H54 (cell line): ENCODE measurements around the gene AR.

ENCODE experiments used
- DNase-seq: peaks from one replicate; pipeline ENCODE4 v3.0.0; 2011; ENCODE audit warnings: low spot score, mixed read lengths; ENCODE audit not compliant: insufficient read length
- FAIRE-seq: peaks from 3 replicates; lab custom pipeline; 2011; peaks lifted over from hg19 to GRCh38; lab: Jason Lieb, UNC
- POLR2A ChIP-seq: IDR thresholded peaks from 2 replicates; pipeline ENCODE4 v1.6.1; 2011; ENCODE audit warnings: low read depth, mild to moderate bottlenecking, low read length

The AR gene

GRCh38 chrX:67749536-67749935 lies 205.7 kb downstream of the AR start:
- DNase-seq (no peak), FAIRE-seq (no peak)
- TF ChIP-seq POLR2A = no peak

DNA sequence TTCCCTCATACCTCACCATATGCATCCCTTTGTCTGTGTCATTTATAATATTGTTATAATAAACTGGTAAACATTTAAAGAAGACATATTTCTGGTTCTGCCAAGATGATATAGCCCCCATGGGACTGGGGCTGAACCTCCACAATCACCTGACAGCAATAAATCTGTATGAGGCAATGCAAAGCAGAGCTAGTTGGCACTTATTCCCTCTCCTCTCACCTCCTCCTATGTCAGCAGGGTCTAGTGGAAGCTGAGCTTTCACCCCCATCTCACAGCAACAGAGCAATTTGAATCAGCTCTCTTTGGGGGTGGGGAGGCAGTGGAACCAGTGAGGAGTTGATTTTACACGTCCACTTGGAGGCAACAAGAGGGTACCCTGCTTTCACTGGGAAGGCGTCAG lies 206.9 kb downstream of the AR start:
- FAIRE-seq = no peak
- no peak for DNase-seq
- no peak for TF ChIP-seq POLR2A

DNA sequence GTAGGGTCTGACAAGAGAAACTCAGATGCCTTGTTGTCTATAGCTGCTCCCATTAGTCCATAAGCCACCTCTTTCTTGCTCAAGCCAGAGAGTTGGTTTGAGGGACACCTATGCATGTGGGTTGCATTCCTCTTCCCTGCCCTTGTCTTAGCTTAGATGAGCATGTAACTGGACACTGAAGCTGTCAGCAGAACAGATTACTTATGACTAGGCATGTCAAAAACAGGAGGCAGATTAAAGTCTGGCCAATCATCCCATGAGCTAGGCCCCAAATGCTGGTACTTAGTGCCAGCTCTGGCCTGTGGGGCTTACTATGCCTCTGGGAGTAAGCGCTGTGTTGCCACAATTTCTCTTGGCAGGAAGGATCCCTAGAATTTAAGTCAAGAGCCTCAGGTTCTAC lies 215.2 kb downstream of the AR start:
- TF ChIP-seq POLR2A = no peak
- DNase-seq (no peak), FAIRE-seq (no peak)

DNA sequence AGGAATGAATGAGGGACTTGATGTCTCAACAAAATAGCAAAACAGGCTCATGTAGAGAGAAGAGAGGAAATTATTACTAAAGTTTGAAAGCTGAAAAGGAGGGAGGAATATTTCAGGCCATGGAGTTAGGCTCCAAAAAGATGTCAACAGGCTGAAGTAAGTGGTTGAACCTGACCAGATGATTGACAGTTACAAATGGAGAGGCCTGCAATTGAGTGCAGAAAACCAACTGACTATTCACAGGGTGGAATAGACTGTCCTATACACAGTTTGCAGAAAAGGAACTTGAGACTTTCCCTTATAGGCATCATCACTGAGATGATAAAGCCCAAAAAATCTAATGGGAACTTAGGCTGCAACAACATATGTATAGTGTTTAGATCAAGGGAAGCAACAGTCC lies 233.3 kb downstream of the AR start:
- TF ChIP-seq POLR2A = no peak
- no peak for FAIRE-seq
- DNase-seq = no peak

- TF ChIP-seq POLR2A = no peak
- FAIRE-seq (no peak), DNase-seq (no peak)
Measured at GRCh38 chrX:67779099-67779498, 235.3 kb downstream of the AR start.
